ENCODE results near the gene CBL. TPM values are rescaled to one million over a fixed set of nuclear protein-coding genes. Genes with fewer than 3 reads are reported as not detected.

CBL gene
- total and polyA plus RNA-seq, 2 donors: 8.0 to 15.5 TPM

DNA sequence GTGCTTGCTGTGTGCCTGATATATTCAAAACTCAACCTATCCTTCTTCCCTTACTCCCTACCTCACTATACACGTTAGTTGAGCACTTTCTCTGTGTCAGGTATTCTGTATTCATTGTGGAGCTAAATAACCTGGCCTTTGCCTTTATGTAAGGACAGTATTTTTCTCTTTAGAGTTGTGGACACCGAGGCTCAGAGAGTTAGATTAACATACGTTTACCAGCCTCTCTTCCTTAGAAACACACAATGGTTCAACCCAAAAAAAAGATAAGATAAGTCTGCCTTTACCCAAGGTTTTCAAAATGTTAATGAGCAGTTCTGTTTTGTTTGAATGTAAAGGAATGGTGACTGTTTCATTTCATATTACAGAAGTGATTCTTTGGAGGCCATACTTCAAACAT is 45.0 kb downstream of the CBL start:
- H3K36me3 ChIP-seq (ENCODE audit: insufficient read depth): no peaks in the 10 kb centered on the region
- no peaks in the 10 kb centered on the region for H3K4me1 ChIP-seq (ENCODE audit: insufficient read depth)
- no peak overlapping the region for H3K4me3 ChIP-seq (ENCODE audit: low read depth, low read length)
- 53% methylated on average over 3 of the region's 3 CpGs for WGBS
- DNase-seq (ENCODE audit: extremely low spot score): no peak
- no peak overlapping the region for H3K27ac ChIP-seq (ENCODE audit: low read depth)

GRCh38 chr11:119254239-119254638 is 48.1 kb downstream of the CBL start:
- no peak for DNase-seq (ENCODE audit: extremely low spot score)
- no peaks in the 10 kb centered on the region for H3K36me3 ChIP-seq (ENCODE audit: insufficient read depth)
- no peak overlapping the region for H3K4me3 ChIP-seq (ENCODE audit: low read depth, low read length)
- WGBS: 92% methylated on average over 5 of the region's 5 CpGs
- no peak overlapping the region for H3K27ac ChIP-seq (ENCODE audit: low read depth)
- no peaks in the 10 kb centered on the region for H3K4me1 ChIP-seq (ENCODE audit: insufficient read depth)

DNA sequence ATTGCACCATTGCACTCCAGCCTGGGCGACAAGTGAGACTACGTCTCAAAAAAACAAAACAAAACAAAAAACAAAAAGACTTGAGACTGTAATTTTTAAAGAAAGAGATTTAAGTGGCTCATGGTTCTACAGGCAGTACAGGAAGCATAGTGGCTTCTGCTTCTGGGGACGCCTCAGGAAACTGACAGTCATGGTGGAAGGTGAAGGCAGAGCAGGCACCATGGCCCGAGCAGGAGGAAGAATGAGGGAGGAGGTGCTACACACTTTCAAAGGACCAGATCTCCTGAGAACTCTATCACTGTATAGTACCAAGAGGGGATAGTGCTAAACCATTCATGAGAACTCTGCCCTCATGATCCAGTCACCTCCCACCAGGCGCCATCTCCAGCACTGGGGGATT is 52.0 kb downstream of the CBL start:
- DNase-seq (ENCODE audit: extremely low spot score): no peak
- H3K36me3 ChIP-seq (ENCODE audit: insufficient read depth): peaks cover 6% of the 10 kb centered on the region
- H3K4me3 ChIP-seq (ENCODE audit: low read depth, low read length): no peak overlapping the region
- H3K4me1 ChIP-seq (ENCODE audit: insufficient read depth): no peaks in the 10 kb centered on the region
- no peak overlapping the region for H3K27ac ChIP-seq (ENCODE audit: low read depth)
- 88% methylated on average over 5 of the region's 5 CpGs for WGBS

GRCh38 chr11:119258983-119259382 is 52.8 kb downstream of the CBL start:
- WGBS: 67% methylated on average over 3 of the region's 3 CpGs

GRCh38 chr11:119262668-119263351 is 56.7 kb downstream of the CBL start:
- no peaks in the 10 kb centered on the region for H3K4me1 ChIP-seq (ENCODE audit: insufficient read depth)
- peak overlapping the region; percentile 59 for H3K27ac ChIP-seq (ENCODE audit: low read depth)
- peaks cover 6% of the 10 kb centered on the region for H3K36me3 ChIP-seq (ENCODE audit: insufficient read depth)
- no peak overlapping the region for H3K4me3 ChIP-seq (ENCODE audit: low read depth, low read length)
- WGBS: 71% methylated on average over 5 of the region's 5 CpGs
- DNase-seq (ENCODE audit: extremely low spot score): no peak

More at GRCh38 chr11:119258983-119259382, 52.8 kb downstream of the CBL start:
- no peaks in the 10 kb centered on the region for H3K4me1 ChIP-seq (ENCODE audit: insufficient read depth)
- H3K4me3 ChIP-seq (ENCODE audit: low read depth, low read length): no peak overlapping the region
- H3K27ac ChIP-seq (ENCODE audit: low read depth): no peak overlapping the region
- H3K36me3 ChIP-seq (ENCODE audit: insufficient read depth): peaks cover 6% of the 10 kb centered on the region
- DNase-seq (ENCODE audit: extremely low spot score): no peak

- H3K4me1 ChIP-seq (ENCODE audit: insufficient read depth): no peaks in the 10 kb centered on the region
- whole genome bisulfite sequencing: 6% methylated on average over 3 of the region's 3 CpGs
- H3K27ac ChIP-seq (ENCODE audit: low read depth): peak overlapping the region; percentile 59
- H3K4me3 ChIP-seq (ENCODE audit: low read depth, low read length): no peak overlapping the region
- H3K36me3 ChIP-seq (ENCODE audit: insufficient read depth): peaks cover 6% of the 10 kb centered on the region
- no peak for DNase-seq (ENCODE audit: extremely low spot score)
Measured at GRCh38 chr11:119263352-119263940, 57.3 kb downstream of the CBL start.

DNA sequence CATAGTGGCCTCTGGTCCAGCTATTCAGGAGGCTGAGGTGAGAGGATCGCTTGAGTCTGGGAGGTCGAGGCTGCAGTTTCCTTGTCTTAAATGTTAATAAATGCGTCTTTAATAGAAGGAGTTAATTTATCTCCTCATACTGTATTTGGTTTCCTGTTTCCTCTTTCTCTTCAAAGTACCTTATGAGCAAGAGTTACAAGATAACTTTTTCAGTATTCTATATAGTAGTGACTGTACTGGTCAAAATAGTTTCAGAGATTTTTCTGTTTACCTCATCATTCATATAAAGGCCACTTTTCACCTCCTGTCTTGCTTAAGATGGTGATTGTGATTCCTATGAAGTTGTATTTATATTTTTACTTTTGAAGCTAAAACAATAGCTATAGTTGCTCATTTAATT is 59.9 kb downstream of the CBL start:
- Histone ChIP-seq H3K4me3 (ENCODE audit: low read depth, low read length) (no peak overlapping the region), H3K4me1 (ENCODE audit: insufficient read depth) (no peaks in the 10 kb centered on the region), H3K27ac (ENCODE audit: low read depth) (no peak overlapping the region), H3K36me3 (ENCODE audit: insufficient read depth) (peaks cover 6% of the 10 kb centered on the region)
- 86% methylated on average over 3 of the region's 3 CpGs for WGBS
- DNase-seq (ENCODE audit: extremely low spot score): no peak

GRCh38 chr11:119266517-119267255 is 60.5 kb downstream of the CBL start:
- 79% methylated on average over 7 of the region's 7 CpGs for WGBS
- no peak overlapping the region for H3K4me3 ChIP-seq (ENCODE audit: low read depth, low read length)
- peaks cover 6% of the 10 kb centered on the region for H3K36me3 ChIP-seq (ENCODE audit: insufficient read depth)
- H3K27ac ChIP-seq (ENCODE audit: low read depth): peak overlapping the region; percentile 10
- DNase-seq (ENCODE audit: extremely low spot score): no peak
- no peaks in the 10 kb centered on the region for H3K4me1 ChIP-seq (ENCODE audit: insufficient read depth)

DNA sequence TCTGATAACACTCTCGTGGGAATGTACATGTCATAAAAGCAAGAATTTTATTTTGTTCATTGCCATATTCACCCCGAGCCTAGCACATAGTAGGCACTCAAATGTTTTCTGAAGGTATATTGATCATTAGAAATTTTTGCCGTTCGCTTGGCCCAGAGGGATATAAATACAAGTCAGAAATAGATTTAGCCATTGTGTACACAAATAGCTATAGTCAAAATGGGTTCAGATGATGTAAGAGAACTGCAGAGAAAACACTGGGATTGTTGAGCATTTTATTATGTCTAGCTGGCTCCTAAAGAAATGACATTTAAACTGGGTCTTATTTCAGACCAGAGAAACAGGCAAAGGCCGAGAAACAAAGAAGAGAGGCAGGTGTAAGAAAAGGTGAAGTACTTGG is 61.5 kb downstream of the CBL start:
- WGBS: 64% methylated on average over 5 of the region's 5 CpGs
- Histone ChIP-seq H3K36me3 (ENCODE audit: insufficient read depth) (peaks cover under 1% of the 10 kb centered on the region), H3K27ac (ENCODE audit: low read depth) (peak overlapping the region; percentile 10), H3K4me1 (ENCODE audit: insufficient read depth) (no peaks in the 10 kb centered on the region), H3K4me3 (ENCODE audit: low read depth, low read length) (no peak overlapping the region)
- no peak for DNase-seq (ENCODE audit: extremely low spot score)

DNA sequence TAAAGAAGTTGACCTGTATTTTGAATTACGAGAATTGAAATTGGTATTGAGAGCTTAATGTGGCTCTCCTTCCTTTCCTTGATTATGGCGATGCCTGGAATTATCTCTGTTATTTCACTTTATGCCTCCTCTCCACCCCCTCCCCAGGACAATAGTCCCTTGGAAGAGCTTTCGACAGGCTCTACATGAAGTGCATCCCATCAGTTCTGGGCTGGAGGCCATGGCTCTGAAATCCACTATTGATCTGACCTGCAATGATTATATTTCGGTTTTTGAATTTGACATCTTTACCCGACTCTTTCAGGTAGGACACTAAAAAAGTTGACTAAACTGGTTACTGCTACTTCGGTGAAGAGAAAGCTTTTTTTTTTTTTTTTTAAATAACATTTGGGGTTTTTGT is 67.6 kb downstream of the CBL start:
- 94% methylated on average over 6 of the region's 6 CpGs for WGBS
- Histone ChIP-seq H3K36me3 (ENCODE audit: insufficient read depth) (peaks cover 2% of the 10 kb centered on the region), H3K4me1 (ENCODE audit: insufficient read depth) (no peaks in the 10 kb centered on the region), H3K27ac (ENCODE audit: low read depth) (no peak overlapping the region), H3K4me3 (ENCODE audit: low read depth, low read length) (no peak overlapping the region)
- no peak for DNase-seq (ENCODE audit: extremely low spot score)

DNA sequence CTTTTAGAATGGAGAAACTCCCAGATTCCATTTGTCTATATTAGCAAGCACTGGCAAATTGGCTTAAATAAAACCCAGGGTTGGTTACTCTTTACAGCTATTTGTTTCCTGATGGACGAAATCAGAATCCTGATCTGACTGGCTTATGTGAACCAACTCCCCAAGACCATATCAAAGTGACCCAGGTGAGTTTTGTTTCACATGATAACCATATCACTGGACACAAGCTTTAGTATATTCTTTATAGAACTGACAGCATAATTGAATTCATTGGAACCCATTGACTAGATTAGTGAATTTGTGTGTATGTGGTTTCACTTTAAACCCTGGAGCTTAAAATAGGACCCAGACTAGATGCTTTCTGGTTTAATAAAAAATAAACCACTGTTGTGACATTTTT is 71.5 kb downstream of the CBL start:
- Histone ChIP-seq H3K4me3 (ENCODE audit: low read depth, low read length) (no peak overlapping the region), H3K4me1 (ENCODE audit: insufficient read depth) (no peaks in the 10 kb centered on the region), H3K36me3 (ENCODE audit: insufficient read depth) (peaks cover 2% of the 10 kb centered on the region), H3K27ac (ENCODE audit: low read depth) (no peak overlapping the region)
- 94% methylated on average over 1 of the region's 1 CpG for WGBS
- DNase-seq (ENCODE audit: extremely low spot score): no peak

DNA sequence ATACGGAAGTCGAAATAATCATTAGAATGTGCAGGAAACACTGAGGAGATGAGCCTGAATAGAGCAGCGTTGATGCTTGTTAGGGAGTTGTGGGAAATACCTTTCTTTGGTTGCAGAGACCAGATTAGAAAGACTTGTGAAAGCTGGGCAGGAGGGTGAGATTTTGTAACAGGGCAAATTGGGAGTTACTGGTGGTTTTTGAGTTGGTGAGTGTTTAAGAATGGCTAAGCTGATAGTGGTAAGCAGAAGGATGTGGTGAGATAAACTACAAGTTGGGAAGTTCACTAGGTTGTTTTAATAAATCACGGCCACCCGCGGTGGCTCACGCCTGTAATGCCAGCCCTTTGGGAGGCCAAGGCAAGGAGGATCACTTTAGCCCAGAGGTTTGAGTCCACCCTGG is 76.4 kb downstream of the CBL start:
- no peaks in the 10 kb centered on the region for H3K36me3 ChIP-seq (ENCODE audit: insufficient read depth)
- DNase-seq (ENCODE audit: extremely low spot score): no peak
- WGBS: 90% methylated on average over 7 of the region's 7 CpGs

GRCh38 chr11:119284344-119285157 is 78.4 kb downstream of the CBL start:
- H3K4me1 ChIP-seq (ENCODE audit: insufficient read depth): no peaks in the 10 kb centered on the region
- DNase-seq (ENCODE audit: extremely low spot score): no peak
- peaks cover 3% of the 10 kb centered on the region for H3K36me3 ChIP-seq (ENCODE audit: insufficient read depth)
- WGBS: 69% methylated on average over 9 of the region's 9 CpGs
- no peak overlapping the region for H3K27ac ChIP-seq (ENCODE audit: low read depth)
- no peak overlapping the region for H3K4me3 ChIP-seq (ENCODE audit: low read depth, low read length)

More for the DNA sequence above, 76.4 kb downstream of the CBL start:
- Histone ChIP-seq H3K4me3 (ENCODE audit: low read depth, low read length) (no peak overlapping the region), H3K4me1 (ENCODE audit: insufficient read depth) (no peaks in the 10 kb centered on the region), H3K27ac (ENCODE audit: low read depth) (no peak overlapping the region)

All from urinary bladder (tissue), 4 donors.